Activated naive CD4-positive, alpha-beta T cell treated with anti-CD3 and anti-CD28 coated beads, Interleukin-2, amount 50 U/mL, for 72 hours (primary cell): ENCODE measurements around the gene DAZAP1. TPM values are rescaled to one million over a fixed set of nuclear protein-coding genes. Genes with fewer than 3 reads are reported as not detected.
A peak's percentile ranks its signal among the peaks of the same experiment; 100 is the strongest.

ENCODE experiments used
- ATAC-seq, 2 donors: fragments of 150-1000 bp; cut with Tn5 transposase; 2 replicates each; pipeline ENCODE4 v1.10.0; 2021; ENCODE audit warnings: mild to moderate bottlenecking in 2 of 2, moderate library complexity in 2 of 2
- DNase-seq, 2 donors: peaks; one replicate each; pipeline ENCODE4 v3.0.0; 2021 to 2022; ENCODE audit warnings: low spot score in 2 of 2
- H3K27ac Mint-ChIP-seq, 2 donors: one replicate each; pipeline ENCODE4 v1.8.0; 2022; ENCODE audit warnings: mild to moderate bottlenecking in 2 of 2, mixed read lengths in 2 of 2
- H3K36me3 Mint-ChIP-seq, 2 donors: one replicate each; pipeline ENCODE4 v1.8.0; 2022; ENCODE audit warnings: mixed read lengths in 2 of 2
- H3K9me3 Mint-ChIP-seq, 2 donors: one replicate each; pipeline ENCODE4 v1.8.0; 2022; ENCODE audit warnings: mixed read lengths in 2 of 2
- total RNA-seq, 2 donors: library from RNA; stranded (reverse); gene quantifications; one replicate each; pipeline ENCODE4 v1.2.3, GENCODE V29; 2022

The DAZAP1 gene
- total RNA-seq, 2 donors from 2014 or later, result 194 to 298 TPM

GRCh38 chr19:1425102-1425837, 17.9 kb downstream of the DAZAP1 start:
- ATAC-seq, result no peak
- DNase-seq, result no peak
- peaks cover 11 to 15% of the 10 kb centered on the region in 2 donors for H3K36me3 Mint-ChIP-seq
- H3K27ac Mint-ChIP-seq, result peak overlapping the region in 1 of 2 donors; percentile 85
- H3K9me3 Mint-ChIP-seq, result no peaks in the 10 kb centered on the region

- no peak for DNase-seq
- no peak for ATAC-seq
- Mint-ChIP-seq H3K27ac (no peak overlapping the region), H3K9me3 (no peaks in the 10 kb centered on the region), H3K36me3 (peaks cover 11 to 15% of the 10 kb centered on the region in 2 donors)
These were observed 18.5 kb downstream of the DAZAP1 start for GRCh38 chr19:1425902-1426301.

DNA sequence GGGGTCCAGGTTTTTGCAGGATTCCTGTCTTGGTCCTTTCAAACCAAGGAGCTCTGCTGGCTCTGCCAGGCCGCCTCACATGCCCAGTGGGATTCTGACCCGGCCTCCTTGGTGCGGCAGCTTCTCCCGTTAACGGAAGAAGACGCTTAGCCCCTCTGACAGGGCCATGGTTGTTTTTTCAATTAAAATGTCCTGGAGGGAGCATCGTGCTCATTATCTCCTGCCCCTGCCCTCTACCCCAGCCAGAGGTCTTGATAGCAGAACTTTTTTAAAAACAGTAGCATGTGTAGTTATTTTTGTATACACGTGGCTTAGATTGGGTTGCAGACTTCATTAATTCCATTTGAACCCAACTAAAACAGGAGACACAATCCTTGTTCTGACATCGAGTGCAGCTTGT, 19.4 kb downstream of the DAZAP1 start:
- H3K27ac Mint-ChIP-seq, result no peak overlapping the region
- DNase-seq (no peak), ATAC-seq (no peak)
- H3K9me3 Mint-ChIP-seq, result no peaks in the 10 kb centered on the region
- peaks cover 11 to 15% of the 10 kb centered on the region in 2 donors for H3K36me3 Mint-ChIP-seq

DNA sequence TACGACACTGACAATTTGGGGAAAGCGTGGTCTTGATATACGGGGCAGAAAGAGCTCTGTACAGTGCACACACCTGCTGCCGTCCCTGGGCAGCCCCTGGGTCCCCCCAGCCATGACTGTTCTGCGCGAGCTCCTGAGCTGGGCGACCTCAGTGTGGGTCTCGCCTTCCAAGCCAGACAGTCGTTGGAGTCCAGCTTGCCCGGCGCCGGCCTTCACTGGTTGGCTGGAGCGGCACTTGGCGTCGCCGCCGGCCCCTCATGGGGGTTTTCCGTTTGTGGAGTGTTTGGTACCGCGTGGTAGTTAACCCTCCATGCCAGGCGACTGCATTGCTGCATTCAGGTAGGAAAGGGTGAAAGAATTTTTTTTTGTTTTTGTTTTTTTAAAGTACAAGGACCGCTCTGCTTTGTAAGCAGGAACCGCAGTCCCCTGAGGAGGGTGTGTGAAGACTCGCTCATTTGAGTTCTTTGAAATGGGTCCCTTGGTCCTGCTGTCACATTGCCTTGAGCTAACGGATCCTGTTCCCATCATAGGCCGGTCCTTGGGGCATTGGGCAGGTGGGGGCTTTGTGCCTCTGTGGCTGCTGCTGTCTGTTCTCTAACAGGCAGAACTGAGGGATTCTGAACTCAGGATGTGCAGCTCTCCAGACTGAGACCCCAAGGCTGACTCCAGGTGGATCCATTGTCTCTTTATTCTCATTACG, 20.0 kb downstream of the DAZAP1 start:
- H3K27ac Mint-ChIP-seq, result no peak overlapping the region
- H3K9me3 Mint-ChIP-seq, result no peaks in the 10 kb centered on the region
- ATAC-seq (no peak), DNase-seq (no peak)
- H3K36me3 Mint-ChIP-seq, result peaks cover 11 to 14% of the 10 kb centered on the region in 2 donors

DNA sequence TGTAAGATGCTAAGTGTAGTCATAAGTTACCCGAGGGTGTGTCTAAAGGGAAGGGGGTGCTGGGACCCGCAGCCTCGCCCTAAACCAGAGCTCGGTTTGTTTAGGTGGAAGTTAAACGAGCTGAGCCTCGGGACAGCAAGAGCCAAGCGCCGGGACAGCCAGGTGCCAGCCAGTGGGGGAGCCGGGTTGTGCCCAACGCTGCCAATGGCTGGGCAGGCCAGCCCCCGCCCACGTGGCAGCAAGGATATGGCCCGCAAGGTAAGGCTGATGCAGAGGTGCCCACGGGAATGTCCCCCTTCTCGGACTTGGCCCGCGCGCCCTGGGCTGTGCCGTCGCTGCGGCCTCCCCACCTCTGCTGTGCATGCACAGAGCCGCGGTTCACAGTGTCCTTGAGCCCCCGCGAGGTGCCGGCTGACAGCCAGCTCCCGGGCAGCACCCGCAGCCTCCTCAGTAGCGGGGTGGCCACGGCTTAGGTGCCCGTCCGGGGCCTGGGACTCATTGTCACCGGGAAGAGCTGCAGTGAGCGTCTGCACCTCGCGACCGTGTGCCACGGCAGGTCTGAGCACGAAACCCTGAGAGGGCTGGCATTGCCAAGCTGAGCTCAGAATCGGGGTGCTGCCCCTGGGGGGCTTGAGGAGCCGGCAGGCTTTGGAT, 21.5 kb downstream of the DAZAP1 start:
- Mint-ChIP-seq H3K36me3 (peaks cover 0 to 4% of the 10 kb centered on the region in 2 donors), H3K27ac (no peak overlapping the region), H3K9me3 (no peaks in the 10 kb centered on the region)
- ATAC-seq (no peak), DNase-seq (no peak)

- DNase-seq (no peak), ATAC-seq (no peak)
- H3K36me3 Mint-ChIP-seq, result peaks cover 0 to 4% of the 10 kb centered on the region in 2 donors
- peak overlapping the region in 1 of 2 donors; percentile 89 for H3K27ac Mint-ChIP-seq
- H3K9me3 Mint-ChIP-seq, result no peaks in the 10 kb centered on the region
These were observed 22.4 kb downstream of the DAZAP1 start for GRCh38 chr19:1429750-1430149.

- ATAC-seq (no peak), DNase-seq (no peak)
- H3K36me3 Mint-ChIP-seq, result no peaks in the 10 kb centered on the region
- H3K9me3 Mint-ChIP-seq, result no peaks in the 10 kb centered on the region
- H3K27ac Mint-ChIP-seq, result no peak overlapping the region
These were observed 22.9 kb downstream of the DAZAP1 start for GRCh38 chr19:1430246-1430645.

- no peaks in the 10 kb centered on the region for H3K36me3 Mint-ChIP-seq
- no peak for DNase-seq
- no peak for ATAC-seq
- no peaks in the 10 kb centered on the region for H3K9me3 Mint-ChIP-seq
- H3K27ac Mint-ChIP-seq, result peak overlapping the region in 1 of 2 donors; percentile 68
These were observed 24.5 kb downstream of the DAZAP1 start for GRCh38 chr19:1431759-1432506.

DNA sequence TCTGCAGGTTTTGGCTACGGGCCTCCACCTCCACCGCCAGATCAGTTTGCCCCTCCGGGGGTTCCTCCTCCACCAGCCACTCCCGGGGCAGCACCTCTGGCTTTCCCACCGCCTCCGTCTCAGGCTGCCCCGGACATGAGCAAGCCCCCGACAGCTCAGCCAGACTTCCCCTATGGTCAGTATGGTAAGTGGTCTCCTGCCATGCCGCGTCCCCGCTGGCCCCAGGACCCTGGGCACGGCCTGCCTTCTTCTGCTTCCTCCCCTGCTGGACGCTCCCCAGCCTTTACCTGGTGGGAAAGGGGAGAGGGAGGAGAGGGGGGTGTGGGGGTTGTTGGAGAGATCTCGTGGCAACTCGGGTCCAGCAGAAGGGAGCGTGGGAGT, 25.1 kb downstream of the DAZAP1 start:
- no peaks in the 10 kb centered on the region for H3K36me3 Mint-ChIP-seq
- peak overlapping the region in 1 of 2 donors; percentile 23 for H3K27ac Mint-ChIP-seq
- no peak for DNase-seq
- H3K9me3 Mint-ChIP-seq, result no peaks in the 10 kb centered on the region
- no peak for ATAC-seq

DNA sequence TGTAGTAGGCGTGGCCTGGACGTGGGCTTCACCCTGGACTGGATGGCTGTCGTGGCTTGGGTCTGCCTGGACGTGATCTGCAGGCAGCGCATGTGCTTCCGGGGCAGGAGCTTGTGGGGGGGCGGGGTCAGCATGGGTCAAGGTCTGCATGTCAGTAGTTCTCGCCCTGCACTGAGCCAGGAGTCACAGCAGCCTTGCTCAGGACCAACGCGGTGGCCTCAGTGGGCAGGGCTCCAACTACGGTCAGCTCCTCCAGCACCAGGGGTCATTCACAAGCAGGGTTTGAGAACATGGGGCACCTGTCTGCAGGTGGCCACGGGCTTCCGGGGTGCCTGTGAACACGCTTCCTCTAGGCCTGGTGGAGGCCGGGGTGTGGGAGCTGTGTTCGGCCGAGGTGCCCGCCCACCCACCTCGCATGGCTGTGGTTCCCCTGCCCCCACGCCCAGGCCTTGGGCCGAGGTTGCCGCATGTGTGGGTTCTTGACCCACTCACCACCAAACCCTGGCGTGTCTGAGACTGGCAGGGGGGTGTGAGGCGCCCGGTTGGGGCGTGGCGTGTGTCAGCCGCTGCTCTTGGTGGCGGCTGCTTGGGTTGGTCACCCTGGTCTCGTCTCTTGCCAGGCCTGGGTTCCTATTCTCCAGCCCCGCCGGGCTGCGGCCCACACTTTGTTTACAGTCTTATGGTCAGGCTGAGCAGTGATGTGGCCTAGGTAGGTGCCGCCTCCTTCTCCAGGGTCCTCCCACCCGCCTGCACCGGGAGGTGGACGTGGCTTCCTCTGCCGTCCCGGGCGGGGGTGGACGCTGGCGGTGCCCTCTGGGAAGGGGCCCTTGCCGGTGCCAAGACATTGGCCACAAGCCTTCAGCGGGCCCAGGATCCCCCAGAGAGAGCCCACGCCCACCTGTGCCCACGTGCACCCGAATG, 26.0 kb downstream of the DAZAP1 start:
- H3K36me3 Mint-ChIP-seq, result peaks cover 4 to 5% of the 10 kb centered on the region in 2 donors
- H3K27ac Mint-ChIP-seq, result no peak overlapping the region
- H3K9me3 Mint-ChIP-seq, result no peaks in the 10 kb centered on the region
- DNase-seq, result no peak
- no peak for ATAC-seq

GRCh38 chr19:1434040-1434366, 26.6 kb downstream of the DAZAP1 start:
- Mint-ChIP-seq H3K27ac (no peak overlapping the region), H3K9me3 (no peaks in the 10 kb centered on the region), H3K36me3 (peaks cover 6 to 7% of the 10 kb centered on the region in 2 donors)
- DNase-seq, result no peak
- ATAC-seq, result no peak

- H3K27ac Mint-ChIP-seq, result no peak overlapping the region
- no peaks in the 10 kb centered on the region for H3K9me3 Mint-ChIP-seq
- no peak for DNase-seq
- peaks cover 9 to 12% of the 10 kb centered on the region in 2 donors for H3K36me3 Mint-ChIP-seq
- no peak for ATAC-seq
These were observed 27.2 kb downstream of the DAZAP1 start for GRCh38 chr19:1434577-1435060.

DNA sequence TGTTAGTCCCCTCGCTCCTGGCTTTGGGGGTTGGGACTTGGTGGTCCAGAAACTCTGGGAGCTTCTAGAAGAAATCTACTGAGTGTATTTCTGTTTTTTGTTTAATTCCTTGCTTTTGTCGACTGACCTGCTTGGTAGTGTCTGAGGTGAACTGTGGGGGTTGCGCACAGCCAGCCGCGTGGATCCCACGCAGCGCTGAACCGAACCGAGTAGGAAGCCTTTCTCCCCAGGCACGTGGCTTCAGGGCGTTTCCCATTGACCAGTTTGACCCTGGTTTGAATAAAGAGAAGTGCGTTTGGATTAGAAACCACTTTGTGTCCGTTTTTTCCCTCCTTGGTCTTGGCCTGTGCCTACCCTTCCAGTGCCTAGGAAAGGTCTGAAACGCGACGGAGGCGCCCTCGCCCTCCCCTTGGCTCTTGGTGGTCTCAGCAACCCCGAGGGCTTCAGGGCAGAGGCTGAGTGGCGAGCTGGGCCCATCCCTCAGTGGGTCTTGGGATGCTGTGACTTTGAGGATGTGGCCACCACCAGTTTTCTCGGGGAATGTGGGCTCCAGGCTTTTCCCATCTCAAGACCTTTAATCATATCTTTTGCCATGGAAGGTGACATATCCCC, 28.1 kb downstream of the DAZAP1 start:
- DNase-seq (no peak), ATAC-seq (no peak)
- peaks cover 18 to 19% of the 10 kb centered on the region in 2 donors for H3K36me3 Mint-ChIP-seq
- no peaks in the 10 kb centered on the region for H3K9me3 Mint-ChIP-seq
- H3K27ac Mint-ChIP-seq, result no peak overlapping the region

GRCh38 chr19:1437609-1438008, 30.2 kb downstream of the DAZAP1 start:
- DNase-seq (no peak), ATAC-seq (no peak)
- peaks cover 24 to 36% of the 10 kb centered on the region in 2 donors for H3K36me3 Mint-ChIP-seq
- H3K27ac Mint-ChIP-seq, result peak overlapping the region; percentile 100
- H3K9me3 Mint-ChIP-seq, result no peaks in the 10 kb centered on the region
